ENCODE data around the gene PDIA6.

GRCh38 chr2:10838734-10839133, 26.1 kb upstream of the PDIA6 start:
- TF ChIP-seq EP300 (IDR thresholded peaks at IDR 0.05; ENCODE audit: borderline replicate concordance), result no peak
- TF ChIP-seq RAD21 (IDR thresholded peaks at IDR 0.05; ENCODE audit: low read depth), result no peak

Measured in Ishikawa (cell line).